ENCODE data around the gene ESF1.

The ESF1 gene

GRCh38 chr20:13678944-13679343 is 105.8 kb downstream of the ESF1 start:
- no peak for DNase-seq (ENCODE audit: low read depth)

GRCh38 chr20:13677241-13677640 is 107.5 kb downstream of the ESF1 start:
- no peak for DNase-seq (ENCODE audit: low read depth)

GRCh38 chr20:13676682-13677081 is 108.0 kb downstream of the ESF1 start:
- DNase-seq (ENCODE audit: low read depth) = no peak

- no peak for DNase-seq (ENCODE audit: low read depth)
These were observed 112.0 kb downstream of the ESF1 start for GRCh38 chr20:13672690-13673089.

GRCh38 chr20:13671916-13672378 is 112.8 kb downstream of the ESF1 start:
- no peak for DNase-seq (ENCODE audit: low read depth)

GRCh38 chr20:13671512-13671911 is 113.2 kb downstream of the ESF1 start:
- no peak for DNase-seq (ENCODE audit: low read depth)

DNA sequence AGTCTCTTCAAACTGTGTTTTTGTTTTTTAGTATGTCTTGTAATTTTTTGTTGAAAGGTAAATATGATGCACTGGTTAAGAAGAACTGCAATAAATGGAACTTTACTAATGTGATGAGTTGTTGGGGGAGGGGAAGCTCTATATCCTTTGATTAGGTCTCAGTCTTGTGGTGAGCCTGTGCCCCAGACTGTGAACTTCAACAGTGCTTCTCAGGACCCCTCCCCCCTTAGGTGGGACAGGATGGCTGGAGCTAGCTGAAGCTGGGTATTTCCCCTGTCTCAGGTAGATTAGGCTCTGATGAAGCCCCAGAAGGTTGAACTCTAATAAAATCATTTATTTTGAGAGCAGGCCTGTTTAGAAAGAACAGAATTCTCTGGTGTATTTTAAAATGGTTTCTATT is 114.6 kb downstream of the ESF1 start:
- no peak for DNase-seq (ENCODE audit: low read depth)

- DNase-seq (ENCODE audit: low read depth) = no peak
These were observed 118.9 kb downstream of the ESF1 start for GRCh38 chr20:13665709-13666395.

All from HS-5 (cell line).